GM19324 (cell line): ENCODE measurements around the gene FARP2.

Source experiments
- ATAC-seq: cut with Tn5 transposase; IDR thresholded peaks from one replicate; pipeline ENCODE4 v1.9.1; 2021; ENCODE audit warnings: mild to moderate bottlenecking, moderate library complexity; ENCODE audit not compliant: unreplicated experiment, low FRiP score

FARP2 gene

GRCh38 chr2:241324775-241325174 is 31.3 kb upstream of the FARP2 start:
- no peak for ATAC-seq

GRCh38 chr2:241325257-241325656 is 30.8 kb upstream of the FARP2 start:
- no peak for ATAC-seq

- ATAC-seq, result no peak
These were observed 26.1 kb upstream of the FARP2 start for GRCh38 chr2:241329669-241330615.

- no peak for ATAC-seq
These were observed 25.5 kb upstream of the FARP2 start for GRCh38 chr2:241330616-241330981.

GRCh38 chr2:241334813-241335212 is 21.3 kb upstream of the FARP2 start:
- no peak for ATAC-seq

- no peak for ATAC-seq
These were observed 16.1 kb upstream of the FARP2 start for GRCh38 chr2:241339839-241340630.

- ATAC-seq, result no peak
These were observed 15.4 kb upstream of the FARP2 start for GRCh38 chr2:241340631-241341163.

GRCh38 chr2:241344925-241345651 is 11.0 kb upstream of the FARP2 start:
- ATAC-seq, result no peak

- no peak for ATAC-seq
These were observed 6.1 kb upstream of the FARP2 start for GRCh38 chr2:241349941-241350340.

GRCh38 chr2:241350530-241350877 is 5.6 kb upstream of the FARP2 start:
- no peak for ATAC-seq

- ATAC-seq, result no peak
These were observed 5.0 kb upstream of the FARP2 start for GRCh38 chr2:241350878-241351639.

GRCh38 chr2:241351640-241352031 is 4.4 kb upstream of the FARP2 start:
- ATAC-seq, result no peak

GRCh38 chr2:241352227-241352626 is 3.9 kb upstream of the FARP2 start:
- no peak for ATAC-seq

- no peak for ATAC-seq
These were observed 1.1 kb upstream of the FARP2 start for GRCh38 chr2:241354668-241355658.

GRCh38 chr2:241356871-241357260 is 781 bp downstream of the FARP2 start:
- no peak for ATAC-seq

GRCh38 chr2:241357531-241357930 is 1.4 kb downstream of the FARP2 start:
- ATAC-seq, result no peak

GRCh38 chr2:241358470-241358869 is 2.4 kb downstream of the FARP2 start:
- ATAC-seq, result no peak

- no peak for ATAC-seq
These were observed 3.5 kb downstream of the FARP2 start for GRCh38 chr2:241359481-241360045.

GRCh38 chr2:241363426-241363825 is 7.3 kb downstream of the FARP2 start:
- ATAC-seq, result no peak
